HepG2 (cell line): ENCODE results near the gene PRSS53. TPM values are rescaled to one million over a fixed set of nuclear protein-coding genes. Genes with fewer than 3 reads are reported as not detected.

Experiments
- FOXJ3 ChIP-seq: sonication (generic); formaldehyde crosslinking; IDR thresholded peaks from 2 replicates; pipeline ENCODE4 v1.4.0; 2020; ENCODE audit warnings: missing genetic modification reagents, mild to moderate bottlenecking, borderline replicate concordance
- GATA4 ChIP-seq: sonication (generic); IDR thresholded peaks from 2 replicates; pipeline ENCODE4 v1.6.1; 2016; ENCODE audit warnings: antibody characterized with exemption, low read depth, borderline replicate concordance
- GATAD2A ChIP-seq: IDR thresholded peaks from 2 replicates; pipeline ENCODE4 v1.6.1; 2016
- HOXA9 ChIP-seq: sonication (generic); formaldehyde crosslinking; IDR thresholded peaks from 2 replicates; pipeline ENCODE4 v1.8.1; 2022; ENCODE audit warnings: missing genetic modification reagents, mild to moderate bottlenecking, moderate library complexity, borderline replicate concordance
- JDP2 ChIP-seq: sonication (generic); formaldehyde crosslinking; IDR thresholded peaks from 2 replicates; pipeline ENCODE4 v1.8.1; 2022; ENCODE audit warnings: missing genetic modification reagents, borderline replicate concordance
- NFAT5 ChIP-seq: sonication (generic); formaldehyde crosslinking; IDR thresholded peaks from 2 replicates; pipeline ENCODE4 v1.4.0; 2020; ENCODE audit warnings: missing genetic modification reagents
- NFATC3 ChIP-seq: sonication (generic); formaldehyde crosslinking; IDR thresholded peaks from 2 replicates; pipeline ENCODE4 v1.5.1; 2020; ENCODE audit warnings: mild to moderate bottlenecking, missing genetic modification reagents
- PTBP1 ChIP-seq: fragments of 200-400 bp; formaldehyde crosslinking; IDR thresholded peaks from 2 replicates; pipeline ENCODE4 v1.6.1; 2018; ENCODE audit warnings: low read length, low read depth; ENCODE audit not compliant: poor library complexity, severe bottlenecking
- RFX1 ChIP-seq: fragments of 450-650 bp; IDR thresholded peaks from 2 replicates; pipeline ENCODE4 v1.6.1; 2017
- SP2 ChIP-seq: sonication (generic); formaldehyde crosslinking; IDR thresholded peaks from 2 replicates; pipeline ENCODE4 v1.5.1; 2020; ENCODE audit warnings: mild to moderate bottlenecking, missing genetic modification reagents
- THRA ChIP-seq: sonication (generic); formaldehyde crosslinking; IDR thresholded peaks from 2 replicates; pipeline ENCODE4 v1.4.0; 2020; ENCODE audit warnings: missing genetic modification reagents, borderline replicate concordance
- ZBTB39 ChIP-seq: sonication (generic); formaldehyde crosslinking; IDR thresholded peaks from 2 replicates; pipeline ENCODE4 v1.5.0; 2020; ENCODE audit warnings: missing genetic modification reagents
- ZBTB46 ChIP-seq: sonication (generic); formaldehyde crosslinking; IDR thresholded peaks from 2 replicates; pipeline ENCODE4 v1.4.0; 2020; ENCODE audit warnings: mild to moderate bottlenecking, missing genetic modification reagents, borderline replicate concordance
- ZBTB8A ChIP-seq: sonication (generic); formaldehyde crosslinking; IDR thresholded peaks from 2 replicates; pipeline ENCODE4 v1.4.0; 2020; ENCODE audit warnings: mild to moderate bottlenecking, low read depth, missing genetic modification reagents, borderline replicate concordance
- ZKSCAN5 ChIP-seq: sonication (generic); formaldehyde crosslinking; IDR thresholded peaks from 2 replicates; pipeline ENCODE4 v1.5.1; 2020; ENCODE audit warnings: mild to moderate bottlenecking, missing genetic modification reagents
- ZNF12 ChIP-seq: sonication (generic); formaldehyde crosslinking; IDR thresholded peaks from 2 replicates; pipeline ENCODE4 v1.5.0; 2020; ENCODE audit warnings: missing genetic modification reagents
- ZNF672 ChIP-seq: sonication (generic); formaldehyde crosslinking; IDR thresholded peaks from 2 replicates; pipeline ENCODE4 v1.8.1; 2022; ENCODE audit warnings: missing genetic modification reagents
- polyA plus RNA-seq, 8 experiments: library from polyadenylated mRNA; depleted of rRNA in 3 of 8; stranded (reverse) in 7 of 8; unstranded in 1 of 8; fragments of >200 nt; fragmentation: Illumina TruSeq in 4 of 8; extraction: Trizol in 4 of 8; gene quantifications; 2 replicates each; pipeline versions ENCODE4 v1.2.1 to v1.2.3, GENCODE V29; 2011 to 2016; ENCODE audit warnings: low read depth in 4 of 8, missing spikeins in 1 of 8, mixed read lengths in 1 of 8; ENCODE audit not compliant: insufficient read depth in 1 of 8
- total RNA-seq, 5 experiments: library from RNA; depleted of rRNA; stranded (reverse); fragments of >200 nt; fragmentation: Illumina TruSeq; extraction: Trizol; gene quantifications; 2 replicates each; pipeline ENCODE4 v1.2.3, GENCODE V29; 2016; ENCODE audit warnings: low read depth in 1 of 5

Gene PRSS53
- total and polyA plus RNA-seq, 2 of the 13 experiments (the other 11 are each of a cell fraction or from before 2014, with no cell fraction given): 2.2 to 7.4 TPM

DNA sequence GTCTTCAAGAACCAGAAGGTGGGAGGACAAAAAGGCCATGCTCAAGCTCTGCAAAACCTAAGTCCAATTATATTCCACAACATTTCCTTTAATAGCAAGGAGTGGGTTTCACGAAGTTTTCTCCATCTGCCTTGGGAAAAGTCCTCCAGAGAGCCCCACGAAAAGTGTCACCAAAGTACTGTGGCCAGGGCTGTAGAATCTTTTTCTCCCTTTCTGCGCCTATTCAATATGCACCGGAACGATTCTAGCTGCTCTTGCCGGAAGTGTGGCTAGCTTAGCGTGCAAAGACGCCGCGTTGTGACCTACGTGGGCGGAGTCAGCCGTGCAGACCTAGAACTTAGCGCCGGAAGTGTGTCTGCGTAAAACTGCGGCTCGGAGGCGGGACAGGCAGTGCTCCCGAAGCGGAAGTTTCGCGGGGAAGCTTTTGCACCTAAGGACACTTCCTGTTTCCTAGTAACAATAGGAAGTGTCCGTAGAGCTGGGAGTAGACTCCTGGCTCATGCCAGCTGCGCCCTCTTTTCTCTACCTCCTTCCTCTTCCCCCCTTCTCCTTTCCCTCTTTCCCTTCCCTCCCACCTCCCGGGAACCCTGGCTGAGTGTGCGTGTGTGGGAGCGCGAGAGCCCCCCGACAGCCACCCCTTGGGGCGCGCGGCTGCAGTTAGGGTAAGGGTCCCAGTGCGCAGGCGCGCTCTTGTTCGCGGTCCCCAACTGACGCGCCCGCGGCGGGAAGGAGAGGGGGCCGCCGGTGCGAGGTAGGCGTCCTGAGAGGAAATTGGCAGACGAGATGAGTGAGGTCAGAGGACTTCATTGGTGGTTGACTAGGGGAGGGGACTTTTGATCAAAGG lies 14.6 kb downstream of the PRSS53 start, which contains the start of the genes ZNF646 and ZNF668 (continued):
- TF ChIP-seq NFAT5 (0 out of 2 replicates have a peak, but pooled peaks have one; percentile 13), ZBTB39 (CRISPR knock-in tag) (0 out of 2 replicates have a peak, but pooled peaks have one; percentile 41), RFX1 (peak; percentile 21; the same call in 1 of the 2 replicates), ZBTB8A (CRISPR knock-in tag) (no peak), JDP2 (CRISPR knock-in tag) (no peak), ZNF672 (no peak), ZBTB46 (CRISPR knock-in tag) (no peak; the same call in 1 of the 2 replicates), ZKSCAN5 (no peak), ZNF12 (no peak), HOXA9 (CRISPR knock-in tag) (peak; percentile 30; the same call in 1 of the 2 replicates), PTBP1 (peak; percentile 67), GATAD2A (CRISPR knock-in tag) (peak; percentile 71; the same call in 1 of the 2 replicates), SP2 (CRISPR knock-in tag) (peak; percentile 86), NFATC3 (CRISPR knock-in tag) (peak; percentile 94), FOXJ3 (CRISPR knock-in tag) (peak; percentile 73), GATA4 (no peak; the same call in 1 of the 2 replicates), THRA (CRISPR knock-in tag) (peak; percentile 82; the same call in 1 of the 2 replicates)
